A549 (cell line): ENCODE data around the gene MT1H.
"Not testable (repeated sequence)": the region's sequence is repeated elsewhere in the genome, so short reads cannot be mapped to it uniquely, and the experiment has no call there.

Experiments used
- CEBPB ChIP-seq, 2 experiments: fragments of >200 bp in 1 of 2; sonication (Bioruptor Twin) in 1 of 2; formaldehyde crosslinking in 1 of 2; IDR thresholded peaks; 2 replicates each; pipeline ENCODE4 v1.6.1; 2012 to 2016
- CHD4 ChIP-seq: fragments of 200-600 bp; sonication (generic); IDR thresholded peaks from 2 replicates; pipeline ENCODE4 v1.6.1; 2016; ENCODE audit warnings: antibody characterized with exemption, mild to moderate bottlenecking, borderline replicate concordance
- EHMT2 ChIP-seq: fragments of 200-600 bp; sonication (generic); IDR thresholded peaks from 2 replicates; pipeline ENCODE4 v1.6.1; 2016; ENCODE audit warnings: antibody characterized with exemption, low read depth, mild to moderate bottlenecking, moderate library complexity
- EP300 ChIP-seq, 2 experiments: fragments of >200 bp; sonication (Bioruptor Twin); formaldehyde crosslinking; IDR thresholded peaks; 2 replicates in 1 of 2; 3 replicates in 1 of 2; pipeline ENCODE4 v1.6.1; 2016 to 2017
- FOSL2 ChIP-seq, 2 experiments: fragments of 450-650 bp in 1 of 2; fragments of >200 bp in 1 of 2; sonication (Bioruptor Twin) in 1 of 2; formaldehyde crosslinking; IDR thresholded peaks; 2 replicates each; pipeline versions ENCODE4 v1.5.0 to v1.6.1; 2016 to 2020; ENCODE audit warnings: mild to moderate bottlenecking in 1 of 2, moderate library complexity in 1 of 2
- MAZ ChIP-seq: fragments of 150-350 bp; IDR thresholded peaks from 2 replicates; pipeline ENCODE4 v1.6.1; 2014; ENCODE audit warnings: antibody characterized with exemption, low read depth, low read length, borderline replicate concordance
- NR3C1 ChIP-seq: fragments of >200 bp; sonication (Bioruptor Twin); formaldehyde crosslinking; IDR thresholded peaks from 3 replicates; pipeline ENCODE4 v1.6.1; 2017
- POLR2A ChIP-seq: IDR thresholded peaks from 2 replicates; pipeline ENCODE4 v1.6.1; 2012; ENCODE audit warnings: mild to moderate bottlenecking, low read length
- ZC3H11A ChIP-seq: fragments of 450-650 bp; IDR thresholded peaks from 2 replicates; pipeline ENCODE4 v1.6.1; 2014; ENCODE audit warnings: antibody characterized with exemption, mild to moderate bottlenecking
- ZFP36 ChIP-seq: fragments of 450-650 bp; IDR thresholded peaks from 2 replicates; pipeline ENCODE4 v1.6.1; 2014; ENCODE audit warnings: borderline replicate concordance; ENCODE audit not compliant: partially characterized antibody
- TF ChIP-seq, protein P1 (sequence below): fragments of >200 bp; sonication (Bioruptor Twin); formaldehyde crosslinking; IDR thresholded peaks from 3 replicates; pipeline ENCODE4 v1.5.1; 2016
- TF ChIP-seq, protein P2 (sequence below): fragments of >200 bp; sonication (Bioruptor Twin); formaldehyde crosslinking; IDR thresholded peaks from 3 replicates; pipeline ENCODE4 v1.6.1; 2016
- TF ChIP-seq, protein P3 (sequence below): fragments of 200-600 bp; sonication (generic); IDR thresholded peaks from 2 replicates; pipeline ENCODE4 v1.6.1; 2016; ENCODE audit warnings: antibody characterized with exemption, mild to moderate bottlenecking, moderate library complexity

DNA sequence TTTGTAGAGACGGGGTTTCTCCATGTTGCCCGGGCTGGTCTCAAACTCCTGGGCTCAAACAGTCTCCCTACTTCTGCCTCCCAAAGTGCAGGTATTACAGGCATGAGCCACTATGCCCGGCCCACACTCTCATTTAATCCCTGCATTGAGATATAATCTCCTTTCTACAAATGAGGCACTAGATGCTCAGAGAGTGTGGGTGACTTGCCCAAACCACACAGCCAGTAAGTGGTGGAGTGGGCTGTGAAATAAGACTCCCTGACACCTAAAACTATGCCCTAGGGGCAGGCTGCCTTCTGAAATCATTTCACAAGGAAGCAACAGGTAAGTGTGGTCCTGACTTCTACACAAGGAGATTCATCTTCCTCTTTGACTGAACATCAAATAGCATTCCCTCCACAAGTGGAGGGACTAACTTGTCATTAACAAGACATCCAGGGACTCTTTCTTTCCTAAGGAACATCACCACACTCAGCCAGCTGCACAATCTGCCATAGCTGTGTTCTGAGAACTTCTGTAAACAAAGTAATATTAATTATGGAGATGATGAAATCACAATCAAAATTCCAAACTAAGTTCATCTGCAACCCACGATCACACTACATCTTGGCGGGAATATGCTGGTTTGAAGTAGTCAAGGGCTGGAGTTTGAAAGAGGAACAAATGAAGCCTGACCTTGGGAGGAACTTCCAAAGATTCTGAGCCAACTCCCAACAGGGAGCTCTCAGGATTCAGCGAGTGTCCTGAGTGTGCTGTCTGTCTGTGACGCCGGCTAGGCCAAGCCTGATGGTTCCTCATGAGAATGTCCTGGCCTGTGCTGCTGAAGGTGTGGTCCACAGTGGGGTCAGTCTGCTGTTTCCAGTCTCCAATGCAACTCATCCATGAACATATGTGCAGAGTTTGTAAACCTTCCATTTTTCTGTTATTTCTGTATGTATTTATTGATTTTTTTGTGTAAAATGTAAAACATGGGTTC lies 4.0 kb upstream of the MT1H start:
- TF ChIP-seq, protein P1, sequence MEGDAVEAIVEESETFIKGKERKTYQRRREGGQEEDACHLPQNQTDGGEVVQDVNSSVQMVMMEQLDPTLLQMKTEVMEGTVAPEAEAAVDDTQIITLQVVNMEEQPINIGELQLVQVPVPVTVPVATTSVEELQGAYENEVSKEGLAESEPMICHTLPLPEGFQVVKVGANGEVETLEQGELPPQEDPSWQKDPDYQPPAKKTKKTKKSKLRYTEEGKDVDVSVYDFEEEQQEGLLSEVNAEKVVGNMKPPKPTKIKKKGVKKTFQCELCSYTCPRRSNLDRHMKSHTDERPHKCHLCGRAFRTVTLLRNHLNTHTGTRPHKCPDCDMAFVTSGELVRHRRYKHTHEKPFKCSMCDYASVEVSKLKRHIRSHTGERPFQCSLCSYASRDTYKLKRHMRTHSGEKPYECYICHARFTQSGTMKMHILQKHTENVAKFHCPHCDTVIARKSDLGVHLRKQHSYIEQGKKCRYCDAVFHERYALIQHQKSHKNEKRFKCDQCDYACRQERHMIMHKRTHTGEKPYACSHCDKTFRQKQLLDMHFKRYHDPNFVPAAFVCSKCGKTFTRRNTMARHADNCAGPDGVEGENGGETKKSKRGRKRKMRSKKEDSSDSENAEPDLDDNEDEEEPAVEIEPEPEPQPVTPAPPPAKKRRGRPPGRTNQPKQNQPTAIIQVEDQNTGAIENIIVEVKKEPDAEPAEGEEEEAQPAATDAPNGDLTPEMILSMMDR, result not testable (repeated sequence)
- TF ChIP-seq POLR2A; ZC3H11A; EHMT2; MAZ; EP300 (IDR thresholded peaks at IDR 0.05); NR3C1; CHD4; ZFP36; FOSL2 (IDR thresholded peaks at IDR 0.05); FOSL2 (CRISPR knock-in tag; IDR thresholded peaks at IDR 0.05); CEBPB (IDR thresholded peaks at IDR 0.05): not testable (repeated sequence)
- TF ChIP-seq, protein P2, sequence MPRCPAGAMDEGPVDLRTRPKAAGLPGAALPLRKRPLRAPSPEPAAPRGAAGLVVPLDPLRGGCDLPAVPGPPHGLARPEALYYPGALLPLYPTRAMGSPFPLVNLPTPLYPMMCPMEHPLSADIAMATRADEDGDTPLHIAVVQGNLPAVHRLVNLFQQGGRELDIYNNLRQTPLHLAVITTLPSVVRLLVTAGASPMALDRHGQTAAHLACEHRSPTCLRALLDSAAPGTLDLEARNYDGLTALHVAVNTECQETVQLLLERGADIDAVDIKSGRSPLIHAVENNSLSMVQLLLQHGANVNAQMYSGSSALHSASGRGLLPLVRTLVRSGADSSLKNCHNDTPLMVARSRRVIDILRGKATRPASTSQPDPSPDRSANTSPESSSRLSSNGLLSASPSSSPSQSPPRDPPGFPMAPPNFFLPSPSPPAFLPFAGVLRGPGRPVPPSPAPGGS, result not testable (repeated sequence)
- TF ChIP-seq, protein P3, sequence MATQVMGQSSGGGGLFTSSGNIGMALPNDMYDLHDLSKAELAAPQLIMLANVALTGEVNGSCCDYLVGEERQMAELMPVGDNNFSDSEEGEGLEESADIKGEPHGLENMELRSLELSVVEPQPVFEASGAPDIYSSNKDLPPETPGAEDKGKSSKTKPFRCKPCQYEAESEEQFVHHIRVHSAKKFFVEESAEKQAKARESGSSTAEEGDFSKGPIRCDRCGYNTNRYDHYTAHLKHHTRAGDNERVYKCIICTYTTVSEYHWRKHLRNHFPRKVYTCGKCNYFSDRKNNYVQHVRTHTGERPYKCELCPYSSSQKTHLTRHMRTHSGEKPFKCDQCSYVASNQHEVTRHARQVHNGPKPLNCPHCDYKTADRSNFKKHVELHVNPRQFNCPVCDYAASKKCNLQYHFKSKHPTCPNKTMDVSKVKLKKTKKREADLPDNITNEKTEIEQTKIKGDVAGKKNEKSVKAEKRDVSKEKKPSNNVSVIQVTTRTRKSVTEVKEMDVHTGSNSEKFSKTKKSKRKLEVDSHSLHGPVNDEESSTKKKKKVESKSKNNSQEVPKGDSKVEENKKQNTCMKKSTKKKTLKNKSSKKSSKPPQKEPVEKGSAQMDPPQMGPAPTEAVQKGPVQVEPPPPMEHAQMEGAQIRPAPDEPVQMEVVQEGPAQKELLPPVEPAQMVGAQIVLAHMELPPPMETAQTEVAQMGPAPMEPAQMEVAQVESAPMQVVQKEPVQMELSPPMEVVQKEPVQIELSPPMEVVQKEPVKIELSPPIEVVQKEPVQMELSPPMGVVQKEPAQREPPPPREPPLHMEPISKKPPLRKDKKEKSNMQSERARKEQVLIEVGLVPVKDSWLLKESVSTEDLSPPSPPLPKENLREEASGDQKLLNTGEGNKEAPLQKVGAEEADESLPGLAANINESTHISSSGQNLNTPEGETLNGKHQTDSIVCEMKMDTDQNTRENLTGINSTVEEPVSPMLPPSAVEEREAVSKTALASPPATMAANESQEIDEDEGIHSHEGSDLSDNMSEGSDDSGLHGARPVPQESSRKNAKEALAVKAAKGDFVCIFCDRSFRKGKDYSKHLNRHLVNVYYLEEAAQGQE, result not testable (repeated sequence)
